Brain microvascular endothelial cell (primary cell): ENCODE measurements around the gene CCDC12.

ENCODE experiments used
- DNase-seq: peaks from one replicate; pipeline ENCODE4 v3.0.0-alpha.2; 2020
- H3K27ac ChIP-seq: fragments of 250-450 bp; sonication (Bioruptor Pico); 2 replicates; pipeline ENCODE4 v1.5.1; 2020; ENCODE audit warnings: mild to moderate bottlenecking, moderate library complexity
- H3K27me3 ChIP-seq: fragments of 250-450 bp; sonication (Bioruptor Pico); replicated peaks from 2 replicates; pipeline ENCODE4 v1.5.1; 2020; ENCODE audit warnings: mild to moderate bottlenecking
- H3K36me3 ChIP-seq: fragments of 250-450 bp; sonication (Bioruptor Pico); replicated peaks from 2 replicates; pipeline ENCODE4 v1.5.1; 2020; ENCODE audit warnings: mild to moderate bottlenecking
- H3K4me3 ChIP-seq: 2 replicates; pipeline ENCODE4 v1.5.1; 2011; ENCODE audit warnings: low read depth, mild to moderate bottlenecking, control low read depth, low read length, moderate library complexity
- CTCF ChIP-seq: IDR thresholded peaks from 2 replicates; pipeline ENCODE4 v1.5.1; 2011; ENCODE audit warnings: low read depth, mild to moderate bottlenecking, moderate library complexity, low read length, control low read depth, inconsistent platforms; ENCODE audit errors: missing control alignments
- in situ Hi-C: cut with HindIII; loops from 2 replicates; pipeline ENCODE4 v1.10.0; 2017; ENCODE audit warnings: low sequenced_read_pairs, low pct_ligation_motif_present

Gene CCDC12

DNA sequence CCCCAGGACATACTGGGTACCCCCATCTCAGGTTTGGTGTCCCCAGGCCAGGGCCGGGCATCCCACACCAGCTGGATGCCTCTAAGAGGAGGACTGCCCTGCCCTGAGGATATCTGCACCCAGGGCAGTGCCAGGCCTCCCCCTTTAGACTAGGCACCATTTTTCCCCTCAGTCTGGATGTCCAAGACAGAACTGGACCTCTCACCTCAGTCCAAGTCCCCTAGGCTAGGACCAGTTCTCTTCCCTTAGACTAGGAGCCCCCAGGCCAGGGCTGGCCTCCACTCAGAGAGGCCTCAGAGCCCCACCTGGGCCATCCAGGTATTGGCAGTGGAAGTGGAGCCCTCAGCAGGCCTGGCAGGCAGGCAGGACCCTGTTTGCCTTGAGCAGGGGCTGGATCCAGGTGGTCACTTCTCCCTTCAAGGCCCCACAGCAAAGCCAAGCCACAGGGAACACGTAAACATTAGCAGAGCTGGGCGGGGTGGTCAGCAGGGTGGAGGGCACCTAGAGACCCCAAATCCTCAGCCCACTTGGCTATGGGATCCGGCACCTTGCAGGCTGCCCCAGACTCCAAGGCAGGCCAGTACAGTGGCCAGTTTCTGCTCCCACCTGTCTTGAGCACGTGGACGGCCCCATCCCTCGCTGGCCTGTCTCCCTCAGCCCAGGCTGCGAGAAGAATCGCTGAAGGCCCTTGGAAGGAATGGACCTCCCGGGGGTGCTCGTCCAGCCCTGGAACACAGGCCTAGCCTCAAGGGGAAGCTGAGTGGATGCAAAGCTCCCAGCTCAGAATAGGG lies 70.7 kb downstream of the CCDC12 start:
- no peak for DNase-seq
- H3K4me3 ChIP-seq = no peak overlapping the region
- H3K27me3 ChIP-seq = no peaks in the 10 kb centered on the region
- H3K36me3 ChIP-seq = no peaks in the 10 kb centered on the region
- in situ Hi-C loops = no loop called here
- H3K27ac ChIP-seq = no peak overlapping the region
- TF ChIP-seq CTCF = no peak

GRCh38 chr3:46905213-46905560 lies 71.4 kb downstream of the CCDC12 start:
- no peaks in the 10 kb centered on the region for H3K27me3 ChIP-seq
- H3K27ac ChIP-seq = no peak overlapping the region
- in situ Hi-C loops = no loop called here

GRCh38 chr3:46904303-46905212 lies 72.0 kb downstream of the CCDC12 start:
- no peak for DNase-seq
- in situ Hi-C loops = no loop called here
- no peak overlapping the region for H3K4me3 ChIP-seq
- TF ChIP-seq CTCF = no peak
- H3K36me3 ChIP-seq = no peaks in the 10 kb centered on the region
- no peak overlapping the region for H3K27ac ChIP-seq
- H3K27me3 ChIP-seq = no peaks in the 10 kb centered on the region

More at GRCh38 chr3:46905213-46905560, 71.4 kb downstream of the CCDC12 start:
- DNase-seq = no peak
- no peak for TF ChIP-seq CTCF
- Histone ChIP-seq H3K36me3 (no peaks in the 10 kb centered on the region), H3K4me3 (no peak overlapping the region)

GRCh38 chr3:46903341-46904302 lies 72.9 kb downstream of the CCDC12 start:
- Histone ChIP-seq H3K4me3 (no peak overlapping the region), H3K27ac (no peak overlapping the region), H3K27me3 (no peaks in the 10 kb centered on the region), H3K36me3 (no peaks in the 10 kb centered on the region)
- peak; percentile 49 for DNase-seq
- in situ Hi-C loops = no loop called here
- TF ChIP-seq CTCF = no peak

- Histone ChIP-seq H3K4me3 (no peak overlapping the region), H3K36me3 (no peaks in the 10 kb centered on the region), H3K27me3 (no peaks in the 10 kb centered on the region), H3K27ac (no peak overlapping the region)
- in situ Hi-C loops = no loop called here
- DNase-seq = no peak
- TF ChIP-seq CTCF = no peak
Observed at GRCh38 chr3:46902188-46902631, 74.3 kb downstream of the CCDC12 start.
